ENCODE data around the gene FBXO10.

- TF ChIP-seq CTCF (IDR thresholded peaks at IDR 0.05) (no peak), POLR2A (IDR thresholded peaks at IDR 0.05) (peak in 1 of 2 donors; percentile 76)
Observed at GRCh38 chr9:37485389-37486255, 90.6 kb downstream of the FBXO10 start, which contains the start of gene POLR1E.

All from thyroid gland (tissue), 4 donors.